ENCODE measurements around the gene ANO1.

- TF ChIP-seq CTCF (IDR thresholded peaks at IDR 0.05) (no peak), EZH2 (IDR thresholded peaks at IDR 0.05; ENCODE audit: borderline replicate concordance, insufficient read depth, low read depth, low read length, poor library complexity, severe bottlenecking) (no peak)
Observed at GRCh38 chr11:70071996-70072395, 6.1 kb upstream of the ANO1 start.

Data from B cell (primary cell).